ENCODE measurements around the gene ANTKMT. TPM values are rescaled to one million over a fixed set of nuclear protein-coding genes. Genes with fewer than 3 reads are reported as not detected.

The ANTKMT gene
- total and polyA plus RNA-seq, 2 of the 8 experiments (the other 6 are each of a cell fraction or from before 2014, with no cell fraction given) = 26.5 to 26.6 TPM

GRCh38 chr16:675884-676564, 44.9 kb upstream of the ANTKMT start:
- peak overlapping the region; percentile 61; the same call in 1 of the 2 replicates for H2BK20ac ChIP-seq (ENCODE audit: low read length)
- H3K27ac ChIP-seq (ENCODE audit: low read depth, low read length) = no peak overlapping the region
- DNase-seq (ENCODE audit: low read depth in 1 of 2, low spot score in 2 of 2) (peak in 1 of 2 experiments; percentile 55), FAIRE-seq (no peak)
- H3K27me3 ChIP-seq (replicated peaks in 1 of 4; ENCODE audit: control insufficient read depth in 3 of 4, extremely low read depth in 1 of 4, insufficient read depth in 3 of 4, low read length in 3 of 4) = peaks cover 0 to 2% (median 0%) of the 10 kb centered on the region in 4 experiments; a peak in 2 of 7 replicates
- peaks cover under 1% of the 10 kb centered on the region; the same call in 1 of the 2 replicates for H3K79me1 ChIP-seq (ENCODE audit: low read depth, low read length)
- H3K4ac ChIP-seq (replicated peaks; ENCODE audit: insufficient read length, low read depth, low read length) = peak overlapping the region; percentile 69
- no peak overlapping the region for H3K56ac ChIP-seq (replicated peaks; ENCODE audit: insufficient read length, low read depth, low read length)
- CTCF ChIA-PET (ENCODE audit: partially characterized antibody) = interaction anchor here (0.7 to 12.0 kb wide), 9 partner anchors 8 to 94 kb away, joined by 3 to 75 read pairs (median 5); partner anchors contain the start of genes RHOT2 and WDR24
- POLR2A ChIA-PET (ENCODE audit: partially characterized antibody) = interaction anchor here (1.2 to 13.3 kb wide), 19 partner anchors 8 to 127 kb away, joined by 3 to 214 read pairs (median 6); partner anchors contain the start of genes ANTKMT, CCDC78, JMJD8 and METTL26
- H3K23me2 ChIP-seq (ENCODE audit: low read depth, low read length) = peaks cover 12% of the 10 kb centered on the region
- peaks cover 9 to 27% (median 19%) of the 10 kb centered on the region in 4 experiments; a peak in 7 of 8 replicates for H3K36me3 ChIP-seq (ENCODE audit: control insufficient read depth in 2 of 4, insufficient read depth in 4 of 4, low read length in 3 of 4)
- H3K9me3 ChIP-seq (ENCODE audit: insufficient read depth in 2 of 2, low read depth in 1 of 2, low read length in 1 of 2) = no peaks in the 10 kb centered on the region
- H3K9ac ChIP-seq (replicated peaks in 1 of 4; ENCODE audit: extremely low read depth in 1 of 4, low read depth in 3 of 4, low read length in 3 of 4) = no peak overlapping the region; a peak in 1 of 7 replicates
- peak overlapping the region; percentile 79 to 99 for H3K4me2 ChIP-seq (ENCODE audit: insufficient read depth in 1 of 2, low read depth in 2 of 2, low read length in 2 of 2)
- H4K8ac ChIP-seq (ENCODE audit: extremely low read depth, insufficient read depth, low read length) = no peak overlapping the region
- H4K5ac ChIP-seq (ENCODE audit: insufficient read length, low read depth, low read length) = no peak overlapping the region
- no peak overlapping the region for H3K23ac ChIP-seq (ENCODE audit: insufficient read length)
- WGBS, 2 experiments (ENCODE audit: extremely low coverage in 1 of 2, insufficient coverage in 1 of 2, insufficient read length in 1 of 2, insufficient replicate concordance in 2 of 2, low coverage in 1 of 2, low lambda C conversion rate in 2 of 2, missing lambda C conversion rate in 1 of 2) = 89% methylated on average over 14 of the region's 25 CpGs; no CpG with 5 or more reads in 1 of the 2 experiments
- H3K18ac ChIP-seq (ENCODE audit: extremely low read depth, low read length) = peak overlapping the region; percentile 48; the same call in 1 of the 2 replicates
- H4K20me1 ChIP-seq (replicated peaks in 1 of 2; ENCODE audit: control insufficient read depth in 1 of 2, insufficient read depth in 2 of 2, low read length in 2 of 2) = peaks cover 4 to 21% of the 10 kb centered on the region in 2 experiments
- no peak overlapping the region for H2BK120ac ChIP-seq (replicated peaks; ENCODE audit: low read depth, low read length)
- H3K14ac ChIP-seq (ENCODE audit: insufficient read length) = no peak overlapping the region
- peak overlapping the region; percentile 75; the same call in 1 of the 2 replicates for H2AK5ac ChIP-seq (ENCODE audit: low read depth, low read length)
- H3K4me1 ChIP-seq (replicated peaks in 1 of 4; ENCODE audit: control insufficient read depth in 3 of 4, insufficient read depth in 4 of 4, low read length in 3 of 4) = peaks cover 0 to 33% (median 25%) of the 10 kb centered on the region in 4 experiments; a peak in 6 of 7 replicates
- peak overlapping the region; percentile 92; the same call in 1 of the 2 replicates for H2BK15ac ChIP-seq (ENCODE audit: low read length)
- peak overlapping the region; percentile 96; the same call in 1 of the 2 replicates for H2BK12ac ChIP-seq (ENCODE audit: low read depth, low read length)
- peak overlapping the region; percentile 29 to 74 (median 48); a peak in 6 of 8 replicates for H3K4me3 ChIP-seq (ENCODE audit: extremely low read depth in 1 of 4, insufficient read depth in 2 of 4, low read depth in 3 of 4, low read length in 4 of 4)
- H4K91ac ChIP-seq (replicated peaks; ENCODE audit: insufficient read length, low read length) = peak overlapping the region; percentile 52
- no peak for TF ChIP-seq YY1 (IDR thresholded peaks at IDR 0.05; ENCODE audit: low read depth, low read length)
- TF ChIP-seq ASH2L (IDR thresholded peaks at IDR 0.05; ENCODE audit: low read length) = no peak
- no peak for TF ChIP-seq CBX5 (IDR thresholded peaks at IDR 0.05; ENCODE audit: low read depth, low read length)
- no peak overlapping the region for H2BK5ac ChIP-seq (ENCODE audit: low read depth, low read length)
- no peak overlapping the region for H2AFZ ChIP-seq (ENCODE audit: low read length)
- peaks cover 0 to 1% of the 10 kb centered on the region in 2 experiments; a peak in 1 of 4 replicates for H3K79me2 ChIP-seq (ENCODE audit: control insufficient read depth in 1 of 2, insufficient read depth in 2 of 2, low read length in 2 of 2)
